ENCODE data around the gene NMT1.

NMT1 gene

GRCh38 chr17:45098081-45098868 is 37.2 kb downstream of the NMT1 start:
- no peak for TF ChIP-seq CTCF (IDR thresholded peaks at IDR 0.05)

GRCh38 chr17:45098869-45099616 is 37.9 kb downstream of the NMT1 start:
- peak; percentile 97 for TF ChIP-seq CTCF (IDR thresholded peaks at IDR 0.05)

- no peak for TF ChIP-seq CTCF (IDR thresholded peaks at IDR 0.05)
These were observed 40.4 kb downstream of the NMT1 start for GRCh38 chr17:45101546-45101882.

- TF ChIP-seq CTCF (IDR thresholded peaks at IDR 0.05), result no peak
These were observed 41.0 kb downstream of the NMT1 start for GRCh38 chr17:45101883-45102811.

- no peak for TF ChIP-seq CTCF (IDR thresholded peaks at IDR 0.05)
These were observed 41.7 kb downstream of the NMT1 start for GRCh38 chr17:45102856-45103255.

- no peak for TF ChIP-seq CTCF (IDR thresholded peaks at IDR 0.05)
These were observed 42.2 kb downstream of the NMT1 start for GRCh38 chr17:45103269-45103795.

GRCh38 chr17:45104029-45104428 is 42.9 kb downstream of the NMT1 start:
- TF ChIP-seq CTCF (IDR thresholded peaks at IDR 0.05), result no peak

All from LNCAP (cell line).